ENCODE data around the gene DHX15.

DNA sequence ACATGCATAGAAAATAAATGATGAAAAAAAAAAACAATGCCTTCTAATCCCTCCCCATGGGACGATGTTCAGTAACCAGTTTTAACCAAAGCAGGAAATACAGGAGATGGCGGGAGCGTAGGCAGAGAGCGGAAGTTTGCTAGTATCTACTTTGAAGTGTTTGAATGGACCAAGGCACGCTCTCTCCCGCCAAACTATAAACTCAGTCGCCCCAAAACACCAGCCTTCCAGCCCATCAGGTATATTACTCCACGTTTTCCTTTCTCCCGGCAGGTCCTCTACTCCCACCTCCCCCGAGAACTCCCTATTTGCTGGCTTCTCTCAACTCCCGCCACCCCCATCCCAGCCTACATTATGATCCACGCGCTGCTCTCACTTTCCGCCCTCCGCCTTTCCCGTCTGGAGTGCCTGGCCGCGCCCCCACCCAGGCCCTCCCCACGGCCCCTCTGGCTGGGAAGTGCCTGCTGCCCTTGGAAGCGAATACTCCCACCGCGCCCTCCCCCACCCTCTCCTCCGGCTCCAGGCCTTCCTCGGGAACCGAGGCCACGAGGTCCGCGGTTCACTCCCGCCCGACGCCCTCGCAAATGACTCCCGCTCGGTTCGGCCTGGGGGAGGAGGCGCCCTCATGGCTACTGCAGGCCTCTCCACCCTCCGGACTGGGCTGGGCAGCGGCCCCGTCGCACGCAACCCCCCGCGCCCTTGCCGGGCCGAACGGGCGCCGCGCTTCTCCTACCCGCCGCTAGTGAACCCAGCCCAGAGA is 723 bp downstream of the DHX15 start:
- TF ChIP-seq POLR2A (IDR thresholded peaks at IDR 0.05; ENCODE audit: low read length) (no peak), GATA1 (IDR thresholded peaks at IDR 0.05; ENCODE audit: low read depth, low read length) (no peak)
